Measurements from ENCODE around the gene PDHA2. TPM values are rescaled to one million over a fixed set of nuclear protein-coding genes. Genes with fewer than 3 reads are reported as not detected.

The PDHA2 gene
- polyA plus RNA-seq, 1 donor (not counting 4 experiments of a cell fraction or from before 2014, with no cell fraction given): not detected

DNA sequence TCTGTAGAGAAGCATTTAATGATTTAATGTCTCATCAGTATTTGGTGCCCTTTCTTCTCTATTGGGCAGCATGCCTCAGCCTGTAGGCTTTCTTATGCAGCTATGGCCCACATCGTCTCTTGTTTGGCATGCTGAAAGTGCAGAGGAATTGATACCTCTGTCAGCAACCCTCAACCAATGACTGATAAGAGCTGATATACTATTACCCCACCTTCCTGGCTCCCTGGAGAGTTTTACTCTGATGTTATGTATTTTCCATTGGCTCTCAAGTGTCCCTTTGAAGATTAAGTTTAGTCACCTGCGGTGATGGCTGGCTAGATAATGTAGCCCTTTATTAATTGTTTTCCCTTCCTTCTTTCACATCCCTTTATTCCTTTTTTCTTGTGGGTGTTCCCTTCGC, 41.2 kb upstream of the PDHA2 start:
- no peaks in the 10 kb centered on the region for H3K9me3 ChIP-seq (ENCODE audit: control insufficient read depth, low read depth, low read length)
- no peak for DNase-seq (ENCODE audit: low read depth, low spot score)
- H3K36me3 ChIP-seq (ENCODE audit: control insufficient read depth in 2 of 2, extremely low read depth in 1 of 2, insufficient read depth in 2 of 2, low read length in 2 of 2): no peaks in the 10 kb centered on the region
- no peaks in the 10 kb centered on the region for H3K4me1 ChIP-seq (ENCODE audit: control insufficient read depth, extremely low read depth, insufficient read depth, low read length)
- no peaks in the 10 kb centered on the region for H4K20me1 ChIP-seq (ENCODE audit: control insufficient read depth, extremely low read depth, insufficient read depth, low read length)
- no peaks in the 10 kb centered on the region for H3K79me2 ChIP-seq (ENCODE audit: control insufficient read depth, insufficient read depth, low read length)
- H3K27me3 ChIP-seq (ENCODE audit: control insufficient read depth, extremely low read depth, insufficient read depth, low read length): no peaks in the 10 kb centered on the region
- no peak overlapping the region for H3K9ac ChIP-seq (ENCODE audit: control insufficient read depth, extremely low read depth, insufficient read depth, low read length)
- no peak for FAIRE-seq
- H3K4me3 ChIP-seq (ENCODE audit: control insufficient read depth in 2 of 3, extremely low read depth in 1 of 3, insufficient read depth in 2 of 3, low read depth in 1 of 3, low read length in 3 of 3): no peak overlapping the region
- TF ChIP-seq, protein P1, sequence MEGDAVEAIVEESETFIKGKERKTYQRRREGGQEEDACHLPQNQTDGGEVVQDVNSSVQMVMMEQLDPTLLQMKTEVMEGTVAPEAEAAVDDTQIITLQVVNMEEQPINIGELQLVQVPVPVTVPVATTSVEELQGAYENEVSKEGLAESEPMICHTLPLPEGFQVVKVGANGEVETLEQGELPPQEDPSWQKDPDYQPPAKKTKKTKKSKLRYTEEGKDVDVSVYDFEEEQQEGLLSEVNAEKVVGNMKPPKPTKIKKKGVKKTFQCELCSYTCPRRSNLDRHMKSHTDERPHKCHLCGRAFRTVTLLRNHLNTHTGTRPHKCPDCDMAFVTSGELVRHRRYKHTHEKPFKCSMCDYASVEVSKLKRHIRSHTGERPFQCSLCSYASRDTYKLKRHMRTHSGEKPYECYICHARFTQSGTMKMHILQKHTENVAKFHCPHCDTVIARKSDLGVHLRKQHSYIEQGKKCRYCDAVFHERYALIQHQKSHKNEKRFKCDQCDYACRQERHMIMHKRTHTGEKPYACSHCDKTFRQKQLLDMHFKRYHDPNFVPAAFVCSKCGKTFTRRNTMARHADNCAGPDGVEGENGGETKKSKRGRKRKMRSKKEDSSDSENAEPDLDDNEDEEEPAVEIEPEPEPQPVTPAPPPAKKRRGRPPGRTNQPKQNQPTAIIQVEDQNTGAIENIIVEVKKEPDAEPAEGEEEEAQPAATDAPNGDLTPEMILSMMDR (optimal IDR thresholded peaks at IDR 0.05 in 1 of 3, IDR thresholded peaks at IDR 0.05 in 1 of 3, conservative IDR thresholded peaks at IDR 0.05 in 1 of 3; ENCODE audit: extremely low read depth in 1 of 3, insufficient read depth in 2 of 3, low read length in 3 of 3): no peak
- no peak for TF ChIP-seq EZH2 (IDR thresholded peaks at IDR 0.05; ENCODE audit: low read length)
- dilution Hi-C loops (cut with MboI; ENCODE audit: extremely low pct_ligation_motif_present, low sequenced_read_pairs): no loop called here
- no peak overlapping the region for H3K4me2 ChIP-seq (ENCODE audit: control insufficient read depth, extremely low read depth, insufficient read depth, low read depth, low read length)
- H3K27ac ChIP-seq (ENCODE audit: control insufficient read depth, insufficient read depth, low read length): no peak overlapping the region
- H3K9me1 ChIP-seq (ENCODE audit: control insufficient read depth, extremely low read depth, insufficient read depth, low read length): no peaks in the 10 kb centered on the region
- H2AFZ ChIP-seq (ENCODE audit: control insufficient read depth, low read length): no peak overlapping the region

- Histone ChIP-seq H3K4me2 (ENCODE audit: control insufficient read depth, extremely low read depth, insufficient read depth, low read depth, low read length) (no peak overlapping the region), H3K9ac (ENCODE audit: control insufficient read depth, extremely low read depth, insufficient read depth, low read length) (no peak overlapping the region), H3K9me3 (ENCODE audit: control insufficient read depth, low read depth, low read length) (no peaks in the 10 kb centered on the region), H3K36me3 (ENCODE audit: control insufficient read depth in 2 of 2, extremely low read depth in 1 of 2, insufficient read depth in 2 of 2, low read length in 2 of 2) (no peaks in the 10 kb centered on the region), H3K27ac (ENCODE audit: control insufficient read depth, insufficient read depth, low read length) (no peak overlapping the region), H3K9me1 (ENCODE audit: control insufficient read depth, extremely low read depth, insufficient read depth, low read length) (no peaks in the 10 kb centered on the region), H4K20me1 (ENCODE audit: control insufficient read depth, extremely low read depth, insufficient read depth, low read length) (no peaks in the 10 kb centered on the region), H3K4me1 (ENCODE audit: control insufficient read depth, extremely low read depth, insufficient read depth, low read length) (no peaks in the 10 kb centered on the region), H3K79me2 (ENCODE audit: control insufficient read depth, insufficient read depth, low read length) (no peaks in the 10 kb centered on the region), H2AFZ (ENCODE audit: control insufficient read depth, low read length) (no peak overlapping the region), H3K27me3 (ENCODE audit: control insufficient read depth, extremely low read depth, insufficient read depth, low read length) (no peaks in the 10 kb centered on the region), H3K4me3 (ENCODE audit: control insufficient read depth in 2 of 3, extremely low read depth in 1 of 3, insufficient read depth in 2 of 3, low read depth in 1 of 3, low read length in 3 of 3) (no peak overlapping the region)
- TF ChIP-seq, protein P1 (optimal IDR thresholded peaks at IDR 0.05 in 1 of 3, IDR thresholded peaks at IDR 0.05 in 1 of 3, conservative IDR thresholded peaks at IDR 0.05 in 1 of 3; ENCODE audit: extremely low read depth in 1 of 3, insufficient read depth in 2 of 3, low read length in 3 of 3): no peak
- TF ChIP-seq EZH2 (IDR thresholded peaks at IDR 0.05; ENCODE audit: low read length): no peak
- dilution Hi-C loops (cut with MboI; ENCODE audit: extremely low pct_ligation_motif_present, low sequenced_read_pairs): no loop called here
- DNase-seq (ENCODE audit: low read depth, low spot score) (no peak), FAIRE-seq (no peak)
These were observed 18.0 kb upstream of the PDHA2 start for GRCh38 chr4:95821867-95822266.
